CD14-positive monocyte (primary cell): ENCODE data around the gene FGFR2. TPM values are rescaled to one million over a fixed set of nuclear protein-coding genes. Genes with fewer than 3 reads are reported as not detected.

Source experiments
- DNase-seq, 3 donors: peaks; one replicate each; pipeline ENCODE4 v3.0.0-alpha.2; 2011 to 2022
- H2AFZ ChIP-seq: 2 replicates; pipeline ENCODE4 v1.6.0; 2012; ENCODE audit warnings: mild to moderate bottlenecking, low read depth, low read length, inconsistent platforms; ENCODE audit not compliant: insufficient read depth, poor library complexity, severe bottlenecking
- H3K27ac ChIP-seq, 2 donors: 1 replicate in 1 of 2; 2 replicates in 1 of 2; pipeline ENCODE4 v1.5.1; 2012 to 2013; ENCODE audit warnings: low read length in 2 of 2, control low read depth in 1 of 2, inconsistent platforms in 1 of 2, low read depth in 1 of 2, mild to moderate bottlenecking in 1 of 2
- H3K27me3 ChIP-seq, 2 donors: one replicate each; pipeline versions ENCODE4 v1.6.0 to v1.6.1; 2011 to 2013; ENCODE audit warnings: low read length in 2 of 2; ENCODE audit not compliant: control insufficient read depth in 2 of 2, insufficient read depth in 2 of 2
- H3K36me3 ChIP-seq, 2 donors: replicated peaks in 1 of 2; 1 replicate in 1 of 2; 2 replicates in 1 of 2; pipeline versions ENCODE4 v1.5.1 to v1.6.1; 2012 to 2013; ENCODE audit warnings: low read length in 2 of 2, control low read depth in 1 of 2, inconsistent platforms in 1 of 2, mild to moderate bottlenecking in 1 of 2; ENCODE audit not compliant: insufficient read depth in 2 of 2, control insufficient read depth in 1 of 2
- H3K4me1 ChIP-seq, 2 donors: 1 replicate in 1 of 2; 2 replicates in 1 of 2; pipeline versions ENCODE4 v1.5.1 to v1.6.1; 2012 to 2013; ENCODE audit warnings: low read length in 2 of 2, control low read depth in 1 of 2, inconsistent platforms in 1 of 2, mild to moderate bottlenecking in 1 of 2, moderate library complexity in 1 of 2; ENCODE audit not compliant: insufficient read depth in 2 of 2, control insufficient read depth in 1 of 2
- H3K4me2 ChIP-seq: replicated peaks from 2 replicates; pipeline ENCODE3; 2012; ENCODE audit warnings: low read length, moderate library complexity, mild to moderate bottlenecking; ENCODE audit not compliant: poor library complexity, severe bottlenecking; ENCODE audit errors: extremely low read depth
- H3K4me3 ChIP-seq, 3 experiments: fragments of 200-600 bp in 1 of 3; sonication (generic) in 1 of 3; replicated peaks in 1 of 3; 1 replicate in 2 of 3; 2 replicates in 1 of 3; pipeline ENCODE4 v1.5.1; 2011 to 2013; ENCODE audit warnings: low read length in 3 of 3, mild to moderate bottlenecking in 3 of 3, control low read depth in 2 of 3, low read depth in 2 of 3, inconsistent platforms in 1 of 3, moderate library complexity in 1 of 3
- H3K79me2 ChIP-seq: 2 replicates; pipeline ENCODE4 v1.6.0; 2012; ENCODE audit warnings: mild to moderate bottlenecking, control low read depth, inconsistent platforms, low read length, moderate library complexity; ENCODE audit not compliant: insufficient read depth
- H3K9ac ChIP-seq: 2 replicates; pipeline ENCODE4 v1.6.0; 2017; ENCODE audit warnings: low read length, mild to moderate bottlenecking; ENCODE audit not compliant: insufficient read depth, poor library complexity, severe bottlenecking
- H3K9me3 ChIP-seq, 2 donors: replicated peaks in 1 of 2; 1 replicate in 1 of 2; 2 replicates in 1 of 2; pipeline versions ENCODE4 v1.5.1 to v1.6.1; 2012 to 2013; ENCODE audit warnings: low read length in 2 of 2, control low read depth in 1 of 2; ENCODE audit not compliant: control insufficient read depth in 1 of 2, insufficient read depth in 1 of 2
- H4K20me1 ChIP-seq: 2 replicates; pipeline ENCODE4 v1.6.0; 2012; ENCODE audit warnings: mild to moderate bottlenecking, low read length, control low read depth, moderate library complexity; ENCODE audit not compliant: insufficient read depth
- H3K27ac Mint-ChIP-seq, 7 donors: one replicate each; pipeline ENCODE4 v1.8.0; 2020; ENCODE audit warnings: mild to moderate bottlenecking in 7 of 7, mixed read lengths in 7 of 7, moderate library complexity in 6 of 7, inconsistent platforms in 2 of 7
- H3K27me3 Mint-ChIP-seq, 3 donors: one replicate each; pipeline ENCODE4 v1.8.0; 2021 to 2022; ENCODE audit warnings: low read depth in 3 of 3, mild to moderate bottlenecking in 3 of 3, mixed read lengths in 3 of 3, moderate library complexity in 3 of 3, inconsistent platforms in 1 of 3
- H3K36me3 Mint-ChIP-seq, 2 donors: one replicate each; pipeline ENCODE4 v1.8.0; 2020; ENCODE audit warnings: mixed read lengths in 2 of 2, inconsistent platforms in 1 of 2, mild to moderate bottlenecking in 1 of 2
- H3K4me1 Mint-ChIP-seq: one replicate; pipeline ENCODE4 v1.8.0; 2020; ENCODE audit warnings: mild to moderate bottlenecking, mixed read lengths
- H3K4me3 Mint-ChIP-seq, 2 donors: one replicate each; pipeline ENCODE4 v1.8.0; 2020; ENCODE audit warnings: mild to moderate bottlenecking in 2 of 2, mixed read lengths in 2 of 2, moderate library complexity in 1 of 2
- H3K9me3 Mint-ChIP-seq, 7 donors: one replicate each; pipeline ENCODE4 v1.8.0; 2020 to 2022; ENCODE audit warnings: mixed read lengths in 7 of 7, mild to moderate bottlenecking in 6 of 7, moderate library complexity in 6 of 7, inconsistent platforms in 2 of 7
- WGBS: methylation state at CpG from one replicate; pipeline ENCODE4 v1.1.5; 2013; ENCODE audit warnings: missing lambda C conversion rate; ENCODE audit not compliant: insufficient coverage; 5-methylcytosine and 5-hydroxymethylcytosine counted together
- intact Hi-C, 2 donors: fragments of 100-400 bp; cut with micrococcal nuclease; formaldehyde crosslinking; loops; one replicate each; pipeline versions ENCODE4 v1.15.0 to v1.15.1; 2023
- polyA plus RNA-seq, 3 donors: library from polyadenylated mRNA; depleted of rRNA in 1 of 3; unstranded in 2 of 3; stranded (reverse) in 1 of 3; fragments of 300-500 nt in 2 of 3; fragments of >200 nt in 1 of 3; fragmentation: Illumina TruSeq in 2 of 3; gene quantifications; 1 replicate in 2 of 3; 2 replicates in 1 of 3; pipeline ENCODE4 v1.2.3, GENCODE V29; 2012 to 2021
- TF ChIP-seq, protein P1 (sequence below): fragments of 200-600 bp; IDR thresholded peaks from one replicate; pipeline ENCODE4 v1.8.0; 2022; ENCODE audit warnings: antibody characterized with exemption, mild to moderate bottlenecking

Gene FGFR2
- polyA plus RNA-seq, 3 donors, result not detected

DNA sequence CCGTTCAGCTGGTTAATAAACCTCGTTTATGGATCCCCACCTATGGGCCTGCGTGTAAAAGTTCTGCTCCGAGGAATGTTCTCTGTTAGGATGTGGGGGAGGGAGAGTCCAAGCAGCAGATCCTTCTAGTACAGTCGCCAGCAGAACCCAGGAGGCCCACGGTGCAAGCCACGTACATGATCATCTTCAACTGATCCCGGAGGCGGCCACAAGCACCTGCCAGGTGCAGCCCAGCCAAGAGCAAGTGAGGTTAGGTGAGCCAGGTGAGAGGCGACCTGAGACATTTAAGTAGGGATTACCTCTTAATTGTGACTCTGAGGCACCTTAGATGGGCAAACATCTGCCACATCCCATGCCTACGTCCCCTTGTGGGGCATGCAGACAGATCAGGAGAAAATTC is 18.0 kb upstream of the FGFR2 start:
- H3K4me3 Mint-ChIP-seq, result no peak overlapping the region
- 97% methylated on average over 10 of the region's 11 CpGs for WGBS
- H4K20me1 ChIP-seq, result no peaks in the 10 kb centered on the region
- no peaks in the 10 kb centered on the region for H3K36me3 Mint-ChIP-seq
- no peak for DNase-seq
- TF ChIP-seq, protein P1, sequence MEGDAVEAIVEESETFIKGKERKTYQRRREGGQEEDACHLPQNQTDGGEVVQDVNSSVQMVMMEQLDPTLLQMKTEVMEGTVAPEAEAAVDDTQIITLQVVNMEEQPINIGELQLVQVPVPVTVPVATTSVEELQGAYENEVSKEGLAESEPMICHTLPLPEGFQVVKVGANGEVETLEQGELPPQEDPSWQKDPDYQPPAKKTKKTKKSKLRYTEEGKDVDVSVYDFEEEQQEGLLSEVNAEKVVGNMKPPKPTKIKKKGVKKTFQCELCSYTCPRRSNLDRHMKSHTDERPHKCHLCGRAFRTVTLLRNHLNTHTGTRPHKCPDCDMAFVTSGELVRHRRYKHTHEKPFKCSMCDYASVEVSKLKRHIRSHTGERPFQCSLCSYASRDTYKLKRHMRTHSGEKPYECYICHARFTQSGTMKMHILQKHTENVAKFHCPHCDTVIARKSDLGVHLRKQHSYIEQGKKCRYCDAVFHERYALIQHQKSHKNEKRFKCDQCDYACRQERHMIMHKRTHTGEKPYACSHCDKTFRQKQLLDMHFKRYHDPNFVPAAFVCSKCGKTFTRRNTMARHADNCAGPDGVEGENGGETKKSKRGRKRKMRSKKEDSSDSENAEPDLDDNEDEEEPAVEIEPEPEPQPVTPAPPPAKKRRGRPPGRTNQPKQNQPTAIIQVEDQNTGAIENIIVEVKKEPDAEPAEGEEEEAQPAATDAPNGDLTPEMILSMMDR, result no peak
- no peak overlapping the region for H2AFZ ChIP-seq
- no peaks in the 10 kb centered on the region for H3K36me3 ChIP-seq
- intact Hi-C loops, result no loop called here
- H3K4me1 ChIP-seq, result no peaks in the 10 kb centered on the region
- H3K9ac ChIP-seq, result no peak overlapping the region
- H3K4me2 ChIP-seq, result no peak overlapping the region
- no peak overlapping the region for H3K4me3 ChIP-seq
- no peaks in the 10 kb centered on the region for H3K4me1 Mint-ChIP-seq
- H3K27me3 Mint-ChIP-seq, result peaks cover 0 to 5% (median 4%) of the 10 kb centered on the region in 3 donors
- H3K79me2 ChIP-seq, result no peaks in the 10 kb centered on the region
- no peak overlapping the region for H3K27ac ChIP-seq
- no peak overlapping the region for H3K27ac Mint-ChIP-seq
- H3K9me3 Mint-ChIP-seq, result peaks cover 0 to 21% (median 3%) of the 10 kb centered on the region in 7 donors
- no peaks in the 10 kb centered on the region for H3K27me3 ChIP-seq
- H3K9me3 ChIP-seq, result peaks cover 0 to 10% of the 10 kb centered on the region in 2 donors

DNA sequence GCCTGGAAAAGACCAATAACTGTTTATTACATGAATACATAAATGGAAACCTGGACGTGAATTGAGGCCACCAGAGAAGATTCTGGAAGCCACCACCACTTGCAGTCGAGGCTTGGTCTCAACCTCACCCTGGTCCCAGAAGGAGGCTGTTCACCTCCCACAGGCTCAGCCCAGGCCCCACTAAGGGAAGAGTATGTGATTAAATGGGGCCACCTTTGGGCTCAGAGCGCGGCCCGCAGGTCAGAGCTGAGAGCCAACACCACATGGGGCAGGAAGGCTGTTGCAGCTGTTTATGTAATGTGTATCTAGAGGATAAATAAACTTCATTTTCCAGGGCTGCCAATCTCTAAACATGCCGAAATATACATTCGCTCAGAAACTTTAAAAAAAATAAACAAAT is 17.6 kb upstream of the FGFR2 start:
- 95% methylated on average over 4 of the region's 7 CpGs for WGBS
- Histone ChIP-seq H4K20me1 (no peaks in the 10 kb centered on the region), H3K4me2 (no peak overlapping the region), H3K4me1 (no peaks in the 10 kb centered on the region), H3K9ac (no peak overlapping the region), H3K4me3 (no peak overlapping the region), H3K79me2 (no peaks in the 10 kb centered on the region), H2AFZ (no peak overlapping the region), H3K27ac (no peak overlapping the region), H3K27me3 (no peaks in the 10 kb centered on the region), H3K9me3 (peaks cover 0 to 10% of the 10 kb centered on the region in 2 donors), H3K36me3 (no peaks in the 10 kb centered on the region)
- DNase-seq, result no peak
- intact Hi-C loops, result no loop called here
- no peak overlapping the region for H3K27ac Mint-ChIP-seq
- peaks cover 0 to 5% (median 4%) of the 10 kb centered on the region in 3 donors for H3K27me3 Mint-ChIP-seq
- no peaks in the 10 kb centered on the region for H3K4me1 Mint-ChIP-seq
- H3K9me3 Mint-ChIP-seq, result peaks cover 0 to 21% (median 3%) of the 10 kb centered on the region in 7 donors
- H3K36me3 Mint-ChIP-seq, result no peaks in the 10 kb centered on the region
- no peak overlapping the region for H3K4me3 Mint-ChIP-seq
- TF ChIP-seq, protein P1, result no peak
